A549 (cell line): Measurements from ENCODE around the gene GPR17. TPM values are rescaled to one million over a fixed set of nuclear protein-coding genes. Genes with fewer than 3 reads are reported as not detected.

Experiments used
- ATAC-seq, 2 experiments: fragments of 200-7000 bp in 1 of 2; fragments of >200 bp in 1 of 2; cut with Nextera tagmentation in 1 of 2; cut with Tn5 transposase in 1 of 2; 3 replicates each; pipeline versions ENCODE4 v1.8.0 to v1.9.1; 2018 to 2020; ENCODE audit warnings: mild to moderate bottlenecking in 1 of 2, moderate library complexity in 1 of 2
- CTCF ChIA-PET: fragments of 300-600 bp; sonication (Branson Sonifier 250); formaldehyde crosslinking; extraction: SDS; loops from one replicate; lab custom pipeline; 2021; ENCODE audit warnings: antibody characterized with exemption, inconsistent platforms; lab: Yijun Ruan, JAX
- POLR2A ChIA-PET: fragments of 350-600 bp; formaldehyde crosslinking; extraction: SDS; loops from one replicate; lab custom pipeline; 2021; ENCODE audit warnings: antibody characterized with exemption, inconsistent platforms; lab: Yijun Ruan, JAX
- DNase-seq, 2 experiments: peaks; one replicate each; pipeline versions ENCODE4 v3.0.0 to v3.0.0-alpha.2; 2011 to 2016; ENCODE audit warnings: low read depth in 1 of 2, low spot score in 1 of 2
- FAIRE-seq: peaks from 2 replicates; lab custom pipeline; 2011; peaks lifted over from hg19 to GRCh38; lab: Jason Lieb, UNC
- H3K27ac ChIP-seq, 2 experiments: fragments of >200 bp; sonication (Bioruptor Twin); formaldehyde crosslinking; 3 replicates each; pipeline ENCODE4 v1.5.1; 2016 to 2017
- H3K4me1 ChIP-seq: fragments of >200 bp; sonication (Bioruptor Twin); formaldehyde crosslinking; 3 replicates; pipeline ENCODE4 v1.6.1; 2016
- H3K4me2 ChIP-seq: fragments of >200 bp; sonication (Bioruptor Twin); formaldehyde crosslinking; 3 replicates; pipeline ENCODE4 v1.6.1; 2016
- H3K4me3 ChIP-seq: fragments of >200 bp; sonication (Bioruptor Twin); formaldehyde crosslinking; 3 replicates; pipeline ENCODE4 v1.5.1; 2016
- H3K9me3 ChIP-seq: fragments of >200 bp; sonication (Bioruptor Twin); formaldehyde crosslinking; 3 replicates; pipeline ENCODE4 v1.6.1; 2016
- CBX2 ChIP-seq: fragments of 200-600 bp; sonication (generic); IDR thresholded peaks from 2 replicates; pipeline ENCODE4 v1.6.1; 2016; ENCODE audit warnings: low read depth, mild to moderate bottlenecking, borderline replicate concordance
- EHF ChIP-seq: fragments of 250-450 bp; sonication (Bioruptor Pico); IDR thresholded peaks from 2 replicates; pipeline ENCODE4 v1.5.0; 2020; ENCODE audit warnings: mild to moderate bottlenecking
- EHMT2 ChIP-seq: fragments of 200-600 bp; sonication (generic); IDR thresholded peaks from 2 replicates; pipeline ENCODE4 v1.6.1; 2016; ENCODE audit warnings: antibody characterized with exemption, low read depth, mild to moderate bottlenecking, moderate library complexity
- GATA3 ChIP-seq: IDR thresholded peaks from 2 replicates; pipeline ENCODE4 v1.6.1; 2012; ENCODE audit warnings: borderline replicate concordance
- HEYL ChIP-seq: fragments of 250-450 bp; sonication (Bioruptor Pico); IDR thresholded peaks from 2 replicates; pipeline ENCODE4 v1.8.0; 2021; ENCODE audit warnings: mild to moderate bottlenecking, moderate library complexity
- JUNB ChIP-seq: fragments of >200 bp; sonication (Bioruptor Twin); formaldehyde crosslinking; IDR thresholded peaks from 2 replicates; pipeline ENCODE4 v1.6.1; 2016
- PHF8 ChIP-seq: fragments of 200-600 bp; sonication (generic); IDR thresholded peaks from 2 replicates; pipeline ENCODE4 v1.6.1; 2016; ENCODE audit warnings: low read depth, mild to moderate bottlenecking, antibody characterized with exemption, moderate library complexity, borderline replicate concordance
- RAD21 ChIP-seq, 2 experiments: fragments of >200 bp in 1 of 2; sonication (Bioruptor Twin) in 1 of 2; formaldehyde crosslinking in 1 of 2; IDR thresholded peaks in 1 of 2; conservative IDR thresholded peaks in 1 of 2; 2 replicates in 1 of 2; 3 replicates in 1 of 2; pipeline ENCODE4 v1.6.1; 2012 to 2018; ENCODE audit warnings: inconsistent platforms in 1 of 2
- RFX5 ChIP-seq: fragments of 450-650 bp; IDR thresholded peaks from 2 replicates; pipeline ENCODE4 v1.7.1; 2014; ENCODE audit warnings: antibody characterized with exemption, mild to moderate bottlenecking, moderate library complexity
- RNF2 ChIP-seq: fragments of 200-600 bp; sonication (generic); IDR thresholded peaks from 2 replicates; pipeline ENCODE4 v1.6.1; 2016; ENCODE audit warnings: low read depth, mild to moderate bottlenecking, antibody characterized with exemption, moderate library complexity, borderline replicate concordance
- TFCP2L1 ChIP-seq: fragments of 250-450 bp; sonication (Bioruptor Pico); IDR thresholded peaks from 2 replicates; pipeline ENCODE4 v1.5.0; 2021; ENCODE audit warnings: mild to moderate bottlenecking
- ZFP36 ChIP-seq: fragments of 450-650 bp; IDR thresholded peaks from 2 replicates; pipeline ENCODE4 v1.6.1; 2014; ENCODE audit warnings: borderline replicate concordance; ENCODE audit not compliant: partially characterized antibody
- ZNF302 ChIP-seq: fragments of 250-450 bp; sonication (Bioruptor Pico); IDR thresholded peaks from 2 replicates; pipeline ENCODE4 v1.9.0; 2021; ENCODE audit warnings: inconsistent platforms, mild to moderate bottlenecking, moderate library complexity
- WGBS: methylation state at CpG from one replicate; pipeline ENCODE4 v1.1.6; 2017; ENCODE audit errors: missing lambda C conversion rate; 5-methylcytosine and 5-hydroxymethylcytosine counted together
- polyA plus RNA-seq, 4 experiments: library from polyadenylated mRNA; depleted of rRNA in 3 of 4; stranded (reverse); fragments of >200 nt; fragmentation: RNase III in 1 of 4; extraction: RNeasy Plus Mini Kit Qiagen cat#74134 plus additional on column Dnase treatment in 1 of 4; gene quantifications; 2 replicates in 3 of 4; 3 replicates in 1 of 4; pipeline ENCODE4 v1.2.3, GENCODE V29; 2011 to 2017
- TF ChIP-seq, protein P1 (sequence below): fragments of 250-450 bp; sonication (Bioruptor Pico); IDR thresholded peaks from 2 replicates; pipeline ENCODE4 v1.5.0; 2020; ENCODE audit warnings: low read depth, mild to moderate bottlenecking, moderate library complexity
- TF ChIP-seq, protein P2 (sequence below): fragments of 150-350 bp; IDR thresholded peaks from 2 replicates; pipeline ENCODE4 v1.6.1; 2014; ENCODE audit warnings: low read depth, mild to moderate bottlenecking, low read length
- TF ChIP-seq, protein P3 (sequence below): fragments of >200 bp; sonication (Bioruptor Twin); formaldehyde crosslinking; IDR thresholded peaks from 3 replicates; pipeline ENCODE4 v1.6.1; 2016
- TF ChIP-seq, protein P4 (sequence below): fragments of 450-650 bp; IDR thresholded peaks from 2 replicates; pipeline ENCODE4 v1.6.1; 2014; ENCODE audit warnings: antibody characterized with exemption
- TF ChIP-seq, protein P5 (sequence below): IDR thresholded peaks from 2 replicates; pipeline ENCODE4 v1.6.1; 2012
- TF ChIP-seq, protein P6 (sequence below): fragments of >200 bp; sonication (Bioruptor Twin); formaldehyde crosslinking; IDR thresholded peaks from 3 replicates; pipeline ENCODE4 v1.5.1; 2016

The GPR17 gene
- polyA plus RNA-seq, 2 of the 4 experiments (the other 2 are of a cell fraction) = not detected

DNA sequence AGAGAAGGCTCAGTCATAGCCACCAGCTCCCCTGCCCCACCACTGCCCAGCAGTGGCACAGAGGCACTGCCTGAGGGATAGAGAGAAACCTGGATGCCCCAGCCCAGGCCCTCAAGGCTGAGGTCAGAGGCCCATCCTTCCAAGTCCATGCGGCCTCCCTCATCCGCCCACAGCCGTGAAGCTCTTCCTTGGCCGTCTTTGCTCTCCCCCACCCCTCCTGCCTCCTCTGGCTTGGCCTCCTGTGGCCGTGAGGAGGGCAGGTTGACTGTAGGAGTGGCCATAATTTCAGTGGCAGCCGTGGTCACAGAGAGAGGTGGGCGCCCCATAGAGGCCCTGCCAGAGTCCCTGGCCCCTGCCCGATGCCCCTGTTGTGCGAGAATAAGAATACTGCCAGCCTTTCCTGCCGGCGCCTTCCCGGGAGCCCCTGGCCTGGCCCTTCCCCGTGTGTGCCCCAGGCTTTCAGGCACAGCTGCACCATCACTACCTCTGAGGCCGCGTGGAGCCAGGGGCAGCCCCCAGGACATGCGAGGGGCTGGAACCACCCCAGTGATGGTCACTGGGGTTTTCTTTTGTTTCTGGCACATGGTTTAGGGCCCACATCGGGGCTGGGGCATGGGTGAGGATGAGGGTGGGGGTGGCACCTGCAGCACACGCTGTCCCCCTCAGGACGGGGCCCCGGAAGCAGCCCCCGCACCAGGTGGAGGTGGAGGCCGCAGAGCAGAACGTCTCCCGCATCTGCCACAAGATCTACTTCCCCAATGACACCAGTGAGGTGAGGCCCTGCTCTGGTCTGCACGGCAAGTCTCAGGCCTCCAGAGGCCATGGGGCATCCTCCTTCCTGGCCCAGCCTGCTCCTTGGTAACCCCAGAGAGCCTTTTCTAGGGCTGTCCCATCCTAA is 13.1 kb upstream of the GPR17 start:
- H3K4me3 ChIP-seq = no peak overlapping the region
- no peak for TF ChIP-seq HEYL (CRISPR knock-in tag)
- TF ChIP-seq PHF8 = no peak
- no peak for TF ChIP-seq TFCP2L1 (CRISPR knock-in tag)
- TF ChIP-seq CBX2 = no peak
- TF ChIP-seq ZNF302 = no peak
- no peak for TF ChIP-seq RAD21 (conservative IDR thresholded peaks at IDR 0.05 in 1 of 2, IDR thresholded peaks at IDR 0.05 in 1 of 2)
- TF ChIP-seq GATA3 = no peak
- no peak for TF ChIP-seq JUNB
- no peak for TF ChIP-seq RFX5
- FAIRE-seq (no peak), DNase-seq (no peak), ATAC-seq (no peak)
- H3K4me2 ChIP-seq = no peak overlapping the region
- H3K9me3 ChIP-seq = no peaks in the 10 kb centered on the region
- ChIA-PET POLR2A (no interaction called here), CTCF (interaction anchor here (1.2 to 1.7 kb wide), 2 partner anchors 17 kb away, joined by 4 to 5 read pairs; no protein-coding TSS in a partner anchor)
- H3K4me1 ChIP-seq = peaks cover 9% of the 10 kb centered on the region
- WGBS = 88% methylated on average over 13 of the region's 25 CpGs
- H3K27ac ChIP-seq = no peak overlapping the region

DNA sequence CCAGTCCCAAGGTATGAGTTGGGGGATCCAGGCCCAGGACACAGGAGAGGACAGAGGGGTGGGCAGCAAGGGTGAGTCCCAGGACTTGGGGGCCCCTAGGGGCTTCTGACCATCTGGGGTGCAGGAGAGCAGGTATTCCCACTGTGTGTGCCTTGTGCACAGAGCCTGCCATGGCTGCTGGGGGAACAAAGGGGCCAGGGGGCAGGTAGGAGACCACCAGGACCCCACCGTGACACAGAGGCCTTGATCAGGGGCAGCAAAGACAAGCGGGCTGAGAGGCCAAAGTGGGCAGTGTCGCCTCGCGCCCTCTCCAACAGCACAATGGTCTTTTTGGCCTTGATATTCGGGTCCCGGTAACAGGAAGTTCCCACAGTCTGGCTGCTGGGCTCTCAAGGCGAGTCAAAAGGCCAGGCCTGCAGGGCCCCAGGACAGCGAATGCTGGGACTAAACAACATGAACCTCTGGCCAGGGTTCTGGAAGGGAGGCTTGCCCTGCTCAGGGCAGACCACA is 12.3 kb upstream of the GPR17 start:
- TF ChIP-seq, protein P1, sequence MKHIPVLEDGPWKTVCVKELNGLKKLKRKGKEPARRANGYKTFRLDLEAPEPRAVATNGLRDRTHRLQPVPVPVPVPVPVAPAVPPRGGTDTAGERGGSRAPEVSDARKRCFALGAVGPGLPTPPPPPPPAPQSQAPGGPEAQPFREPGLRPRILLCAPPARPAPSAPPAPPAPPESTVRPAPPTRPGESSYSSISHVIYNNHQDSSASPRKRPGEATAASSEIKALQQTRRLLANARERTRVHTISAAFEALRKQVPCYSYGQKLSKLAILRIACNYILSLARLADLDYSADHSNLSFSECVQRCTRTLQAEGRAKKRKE (CRISPR knock-in tag) = no peak
- TF ChIP-seq, protein P2, sequence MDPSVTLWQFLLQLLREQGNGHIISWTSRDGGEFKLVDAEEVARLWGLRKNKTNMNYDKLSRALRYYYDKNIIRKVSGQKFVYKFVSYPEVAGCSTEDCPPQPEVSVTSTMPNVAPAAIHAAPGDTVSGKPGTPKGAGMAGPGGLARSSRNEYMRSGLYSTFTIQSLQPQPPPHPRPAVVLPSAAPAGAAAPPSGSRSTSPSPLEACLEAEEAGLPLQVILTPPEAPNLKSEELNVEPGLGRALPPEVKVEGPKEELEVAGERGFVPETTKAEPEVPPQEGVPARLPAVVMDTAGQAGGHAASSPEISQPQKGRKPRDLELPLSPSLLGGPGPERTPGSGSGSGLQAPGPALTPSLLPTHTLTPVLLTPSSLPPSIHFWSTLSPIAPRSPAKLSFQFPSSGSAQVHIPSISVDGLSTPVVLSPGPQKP = no peak
- no peak for TF ChIP-seq EHMT2
- TF ChIP-seq, protein P3, sequence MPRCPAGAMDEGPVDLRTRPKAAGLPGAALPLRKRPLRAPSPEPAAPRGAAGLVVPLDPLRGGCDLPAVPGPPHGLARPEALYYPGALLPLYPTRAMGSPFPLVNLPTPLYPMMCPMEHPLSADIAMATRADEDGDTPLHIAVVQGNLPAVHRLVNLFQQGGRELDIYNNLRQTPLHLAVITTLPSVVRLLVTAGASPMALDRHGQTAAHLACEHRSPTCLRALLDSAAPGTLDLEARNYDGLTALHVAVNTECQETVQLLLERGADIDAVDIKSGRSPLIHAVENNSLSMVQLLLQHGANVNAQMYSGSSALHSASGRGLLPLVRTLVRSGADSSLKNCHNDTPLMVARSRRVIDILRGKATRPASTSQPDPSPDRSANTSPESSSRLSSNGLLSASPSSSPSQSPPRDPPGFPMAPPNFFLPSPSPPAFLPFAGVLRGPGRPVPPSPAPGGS = no peak
- TF ChIP-seq, all 56 proteins: peak for 0
- H3K4me1 ChIP-seq = peaks cover 15% of the 10 kb centered on the region
- no peak for FAIRE-seq
- POLR2A ChIA-PET = no interaction called here
- no peak overlapping the region for H3K27ac ChIP-seq
- DNase-seq = no peak
- no peaks in the 10 kb centered on the region for H3K9me3 ChIP-seq
- no peak for ATAC-seq
- H3K4me2 ChIP-seq = no peak overlapping the region
- 94% methylated on average over 9 of the region's 9 CpGs for WGBS
- CTCF ChIA-PET = interaction anchor here (1.5 kb wide), 1 partner anchor 16 kb away, joined by 4 read pairs; no protein-coding TSS in a partner anchor
- no peak overlapping the region for H3K4me3 ChIP-seq

DNA sequence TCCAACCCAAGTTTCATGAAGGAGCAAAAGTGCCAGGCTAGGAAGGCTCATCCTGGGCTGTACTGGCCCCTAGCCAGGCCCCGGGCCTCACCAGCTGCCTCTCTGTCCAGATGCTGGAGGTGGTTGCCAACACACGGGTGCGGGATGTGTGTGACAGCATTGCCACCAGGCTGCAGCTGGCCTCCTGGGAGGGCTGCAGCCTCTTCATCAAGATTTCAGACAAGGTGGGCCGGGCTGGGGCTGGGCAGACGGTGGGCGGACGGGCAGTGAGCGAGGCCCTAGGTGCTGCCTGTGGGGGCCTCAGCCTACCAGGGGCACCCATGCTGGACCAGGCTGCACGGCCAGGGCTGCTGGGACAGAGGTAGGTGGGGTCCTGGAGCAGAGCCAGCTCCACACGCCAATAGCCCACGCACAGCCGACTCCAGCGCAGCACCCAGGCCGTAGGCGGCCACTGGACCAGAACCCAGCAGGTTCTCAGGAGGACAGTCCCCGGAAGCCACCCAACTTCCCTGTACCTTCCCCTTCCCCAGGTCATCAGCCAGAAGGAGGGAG is 11.8 kb upstream of the GPR17 start:
- Histone ChIP-seq H3K4me1 (peaks cover 15% of the 10 kb centered on the region), H3K4me2 (no peak overlapping the region), H3K9me3 (no peaks in the 10 kb centered on the region), H3K27ac (no peak overlapping the region), H3K4me3 (no peak overlapping the region)
- ATAC-seq (no peak), FAIRE-seq (no peak), DNase-seq (no peak)
- TF ChIP-seq, protein P4, sequence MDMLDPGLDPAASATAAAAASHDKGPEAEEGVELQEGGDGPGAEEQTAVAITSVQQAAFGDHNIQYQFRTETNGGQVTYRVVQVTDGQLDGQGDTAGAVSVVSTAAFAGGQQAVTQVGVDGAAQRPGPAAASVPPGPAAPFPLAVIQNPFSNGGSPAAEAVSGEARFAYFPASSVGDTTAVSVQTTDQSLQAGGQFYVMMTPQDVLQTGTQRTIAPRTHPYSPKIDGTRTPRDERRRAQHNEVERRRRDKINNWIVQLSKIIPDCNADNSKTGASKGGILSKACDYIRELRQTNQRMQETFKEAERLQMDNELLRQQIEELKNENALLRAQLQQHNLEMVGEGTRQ = no peak
- TF ChIP-seq, protein P5, sequence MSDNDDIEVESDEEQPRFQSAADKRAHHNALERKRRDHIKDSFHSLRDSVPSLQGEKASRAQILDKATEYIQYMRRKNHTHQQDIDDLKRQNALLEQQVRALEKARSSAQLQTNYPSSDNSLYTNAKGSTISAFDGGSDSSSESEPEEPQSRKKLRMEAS = no peak
- TF ChIP-seq EHF (CRISPR knock-in tag) = no peak
- TF ChIP-seq, protein P6, sequence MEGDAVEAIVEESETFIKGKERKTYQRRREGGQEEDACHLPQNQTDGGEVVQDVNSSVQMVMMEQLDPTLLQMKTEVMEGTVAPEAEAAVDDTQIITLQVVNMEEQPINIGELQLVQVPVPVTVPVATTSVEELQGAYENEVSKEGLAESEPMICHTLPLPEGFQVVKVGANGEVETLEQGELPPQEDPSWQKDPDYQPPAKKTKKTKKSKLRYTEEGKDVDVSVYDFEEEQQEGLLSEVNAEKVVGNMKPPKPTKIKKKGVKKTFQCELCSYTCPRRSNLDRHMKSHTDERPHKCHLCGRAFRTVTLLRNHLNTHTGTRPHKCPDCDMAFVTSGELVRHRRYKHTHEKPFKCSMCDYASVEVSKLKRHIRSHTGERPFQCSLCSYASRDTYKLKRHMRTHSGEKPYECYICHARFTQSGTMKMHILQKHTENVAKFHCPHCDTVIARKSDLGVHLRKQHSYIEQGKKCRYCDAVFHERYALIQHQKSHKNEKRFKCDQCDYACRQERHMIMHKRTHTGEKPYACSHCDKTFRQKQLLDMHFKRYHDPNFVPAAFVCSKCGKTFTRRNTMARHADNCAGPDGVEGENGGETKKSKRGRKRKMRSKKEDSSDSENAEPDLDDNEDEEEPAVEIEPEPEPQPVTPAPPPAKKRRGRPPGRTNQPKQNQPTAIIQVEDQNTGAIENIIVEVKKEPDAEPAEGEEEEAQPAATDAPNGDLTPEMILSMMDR = no peak
- TF ChIP-seq JUNB = no peak
- TF ChIP-seq ZFP36 = no peak
- TF ChIP-seq RNF2 = no peak
- POLR2A ChIA-PET = no interaction called here
- 98% methylated on average over 8 of the region's 16 CpGs for WGBS
- CTCF ChIA-PET = interaction anchor here (1.5 kb wide), 1 partner anchor 16 kb away, joined by 4 read pairs; no protein-coding TSS in a partner anchor
